Stimulated activated CD8-positive, alpha-beta memory T cell treated with anti-CD3 and anti-CD28 coated beads, Interleukin-15, amount 100 ng/mL, for 4 hours (primary cell): Measurements from ENCODE around the gene PABPC4L.
"Not testable (repeated sequence)": the region's sequence is repeated elsewhere in the genome, so short reads cannot be mapped to it uniquely, and the experiment has no call there.

ENCODE experiments used
- DNase-seq, 2 donors: peaks; one replicate each; pipeline ENCODE4 v3.0.0-alpha.2; 2020; ENCODE audit warnings: low read depth in 2 of 2

PABPC4L gene

GRCh38 chr4:134201216-134202161 is at the start of gene PABPC4L:
Gene PABPC4L (minus strand): TSS chr4:134201789. CDS start chr4:134201019, 770 bp downstream.
- no peak for DNase-seq

GRCh38 chr4:134251322-134251721 is 49.7 kb upstream of the PABPC4L start:
- DNase-seq = no peak

- DNase-seq = no peak
Measured at GRCh38 chr4:134243742-134244713, 42.4 kb upstream of the PABPC4L start.

- DNase-seq = no peak
Measured at GRCh38 chr4:134219043-134219442, 17.5 kb upstream of the PABPC4L start.

- DNase-seq = no peak
Measured at GRCh38 chr4:134216411-134216810, 14.8 kb upstream of the PABPC4L start.

- no peak for DNase-seq
Measured at GRCh38 chr4:134215620-134216344, 14.2 kb upstream of the PABPC4L start.

- DNase-seq = not testable (repeated sequence)
Measured at GRCh38 chr4:134207955-134208354, 6.4 kb upstream of the PABPC4L start.

- DNase-seq = no peak
Measured at GRCh38 chr4:134202166-134202956, 772 bp upstream of the PABPC4L start.

GRCh38 chr4:134200811-134201215 is 776 bp downstream of the PABPC4L start:
- no peak for DNase-seq

- DNase-seq = no peak
Measured at GRCh38 chr4:134189949-134190348, 11.6 kb downstream of the PABPC4L start.

GRCh38 chr4:134189480-134189879 is 12.1 kb downstream of the PABPC4L start:
- no peak for DNase-seq

GRCh38 chr4:134178706-134179105 is 22.9 kb downstream of the PABPC4L start:
- DNase-seq = no peak

GRCh38 chr4:134174271-134174670 is 27.3 kb downstream of the PABPC4L start:
- DNase-seq = no peak

- no peak for DNase-seq
Measured at GRCh38 chr4:134160211-134160610, 41.4 kb downstream of the PABPC4L start.

- DNase-seq = no peak
Measured at GRCh38 chr4:134154097-134154496, 47.5 kb downstream of the PABPC4L start.

GRCh38 chr4:134147941-134148340 is 53.6 kb downstream of the PABPC4L start:
- DNase-seq = no peak
